Hippocampal formation (tissue), 2 donors: ENCODE measurements around the gene KRTAP13-1.

ENCODE experiments used
- DNase-seq, 2 donors: peaks; one replicate each; lab custom pipeline; 2025; lab: John Stamatoyannopoulos, UW

The KRTAP13-1 gene

GRCh38 chr21:30395731-30396130 is at the start of gene KRTAP13-1:
KRTAP13-1 (plus strand) TSS chr21:30396031; CDS start chr21:30396087, 56 bp downstream.
- no peak for DNase-seq

GRCh38 chr21:30348506-30348905 is 47.3 kb upstream of the KRTAP13-1 start, which contains the start of gene KRTAP23-1:
KRTAP23-1 (minus strand) TSS chr21:30348606; CDS start chr21:30348606, 0 bp downstream.
- DNase-seq: no peak

- DNase-seq: no peak
These were observed 46.3 kb upstream of the KRTAP13-1 start for GRCh38 chr21:30349572-30349971.

GRCh38 chr21:30351534-30351933 is 44.3 kb upstream of the KRTAP13-1 start:
- no peak for DNase-seq

GRCh38 chr21:30354308-30355005 is 41.4 kb upstream of the KRTAP13-1 start:
- no peak for DNase-seq

GRCh38 chr21:30355906-30356305 is 39.9 kb upstream of the KRTAP13-1 start:
- no peak for DNase-seq

GRCh38 chr21:30372139-30372770 is 23.6 kb upstream of the KRTAP13-1 start, which contains the start of gene KRTAP13-2:
KRTAP13-2 (minus strand) TSS chr21:30372271; CDS start chr21:30372213, 58 bp downstream.
- DNase-seq: no peak

GRCh38 chr21:30382201-30382600 is 13.6 kb upstream of the KRTAP13-1 start:
- no peak for DNase-seq

GRCh38 chr21:30391492-30392025 is 4.3 kb upstream of the KRTAP13-1 start:
- DNase-seq: no peak

- no peak for DNase-seq
These were observed 13.1 kb downstream of the KRTAP13-1 start for GRCh38 chr21:30408782-30409494.

GRCh38 chr21:30415993-30416392 is 20.2 kb downstream of the KRTAP13-1 start:
- no peak for DNase-seq

GRCh38 chr21:30425826-30426225 is 30.0 kb downstream of the KRTAP13-1 start, which contains the start of gene KRTAP13-3:
KRTAP13-3 (minus strand) TSS chr21:30425926; CDS start chr21:30425912, 14 bp downstream.
- no peak for DNase-seq

GRCh38 chr21:30426731-30427130 is 30.9 kb downstream of the KRTAP13-1 start:
- DNase-seq: no peak

GRCh38 chr21:30430170-30430655 is 34.4 kb downstream of the KRTAP13-1 start, which contains the start of gene KRTAP13-4:
KRTAP13-4 (plus strand) TSS chr21:30430220; CDS start chr21:30430276, 56 bp downstream.
- DNase-seq: no peak

- DNase-seq: no peak
These were observed 38.3 kb downstream of the KRTAP13-1 start for GRCh38 chr21:30434033-30434631.

- no peak for DNase-seq
These were observed 41.3 kb downstream of the KRTAP13-1 start for GRCh38 chr21:30437010-30437565.

- no peak for DNase-seq
These were observed 44.1 kb downstream of the KRTAP13-1 start, which contains the start of gene KRTAP15-1 for GRCh38 chr21:30439975-30440374. KRTAP15-1 (plus strand) TSS chr21:30440275; CDS start chr21:30440328, 53 bp downstream.

GRCh38 chr21:30443226-30443625 is 47.4 kb downstream of the KRTAP13-1 start:
- no peak for DNase-seq

- no peak for DNase-seq
These were observed 48.4 kb downstream of the KRTAP13-1 start for GRCh38 chr21:30444204-30444603.
